Natural killer cell (primary cell): ENCODE results near the gene UST. TPM values are rescaled to one million over a fixed set of nuclear protein-coding genes. Genes with fewer than 3 reads are reported as not detected.

Experiments used
- ATAC-seq, 3 donors: fragments of 150-1000 bp in 2 of 3; fragments of 200-7000 bp in 1 of 3; cut with Tn5 transposase; 1 replicate in 1 of 3; 2 replicates in 2 of 3; pipeline ENCODE4 v1.10.0; 2021; ENCODE audit warnings: mild to moderate bottlenecking in 2 of 3, moderate library complexity in 2 of 3
- DNase-seq, 2 donors: peaks; one replicate each; pipeline versions ENCODE4 v3.0.0 to v3.0.0-alpha.2; 2013 to 2021; ENCODE audit warnings: mixed read lengths in 1 of 2
- H3K27ac ChIP-seq: one replicate; pipeline ENCODE4 v1.5.1; 2013; ENCODE audit warnings: mild to moderate bottlenecking, low read length
- H3K27me3 ChIP-seq: one replicate; pipeline ENCODE4 v1.6.1; 2013; ENCODE audit warnings: low read length; ENCODE audit not compliant: control insufficient read depth, insufficient read depth
- H3K36me3 ChIP-seq: one replicate; pipeline ENCODE4 v1.6.1; 2013; ENCODE audit warnings: low read length; ENCODE audit not compliant: control insufficient read depth, insufficient read depth
- H3K4me1 ChIP-seq: one replicate; pipeline ENCODE4 v1.6.1; 2013; ENCODE audit warnings: low read length; ENCODE audit not compliant: control insufficient read depth, insufficient read depth
- H3K4me3 ChIP-seq: one replicate; pipeline ENCODE4 v1.5.1; 2013; ENCODE audit warnings: low read length
- H3K9me3 ChIP-seq: one replicate; pipeline ENCODE4 v1.6.1; 2013; ENCODE audit warnings: low read length; ENCODE audit not compliant: control insufficient read depth, insufficient read depth
- H3K27ac Mint-ChIP-seq, 2 donors: one replicate each; pipeline ENCODE4 v1.8.0; 2022; ENCODE audit warnings: mild to moderate bottlenecking in 2 of 2, mixed read lengths in 2 of 2, moderate library complexity in 1 of 2
- H3K27me3 Mint-ChIP-seq, 2 donors: one replicate each; pipeline ENCODE4 v1.8.0; 2022; ENCODE audit warnings: low read depth in 2 of 2, mixed read lengths in 2 of 2
- H3K36me3 Mint-ChIP-seq: one replicate; pipeline ENCODE4 v1.8.0; 2022; ENCODE audit warnings: mixed read lengths
- H3K4me1 Mint-ChIP-seq, 2 donors: one replicate each; pipeline ENCODE4 v1.8.0; 2022; ENCODE audit warnings: mixed read lengths in 2 of 2
- H3K4me3 Mint-ChIP-seq: one replicate; pipeline ENCODE4 v1.8.0; 2022; ENCODE audit warnings: mild to moderate bottlenecking, moderate library complexity, mixed read lengths
- H3K9me3 Mint-ChIP-seq, 2 donors: one replicate each; pipeline ENCODE4 v1.8.0; 2022; ENCODE audit warnings: mixed read lengths in 2 of 2
- CTCF ChIP-seq: fragments of 200-600 bp; IDR thresholded peaks from one replicate; pipeline ENCODE4 v1.8.0; 2022; ENCODE audit warnings: antibody characterized with exemption
- WGBS: methylation state at CpG from one replicate; pipeline ENCODE4 v1.1.7; 2013; ENCODE audit warnings: missing lambda C conversion rate; ENCODE audit not compliant: insufficient coverage; 5-methylcytosine and 5-hydroxymethylcytosine counted together
- intact Hi-C: fragments of 100-400 bp; cut with micrococcal nuclease; formaldehyde crosslinking; loops from one replicate; pipeline ENCODE4 v1.14.2; 2022
- total RNA-seq, 4 donors: library from RNA; stranded (reverse); fragments of 120-200 nt in 1 of 4; gene quantifications; one replicate each; pipeline versions ENCODE4 v1.2.3 to v1.2.4, GENCODE V29; 2013 to 2022

Gene UST
- total RNA-seq, 3 donors from 2014 or later (not counting 1 experiment from before 2014, with no cell fraction given): 6.3 to 11.9 (median 10.6) TPM

GRCh38 chr6:148864941-148865340 is 118.1 kb downstream of the UST start:
- no peaks in the 10 kb centered on the region for H3K36me3 Mint-ChIP-seq
- H3K4me3 Mint-ChIP-seq: no peak overlapping the region
- H3K36me3 ChIP-seq: no peaks in the 10 kb centered on the region
- no peak overlapping the region for H3K27ac ChIP-seq
- intact Hi-C loops: no loop called here
- ATAC-seq (no peak), DNase-seq (no peak)
- H3K4me1 Mint-ChIP-seq: peaks cover 35 to 55% of the 10 kb centered on the region in 2 donors
- no peaks in the 10 kb centered on the region for H3K9me3 Mint-ChIP-seq
- TF ChIP-seq CTCF: no peak
- H3K27ac Mint-ChIP-seq: no peak overlapping the region
- H3K9me3 ChIP-seq: no peaks in the 10 kb centered on the region
- 85% methylated on average over 5 of the region's 5 CpGs for WGBS
- H3K4me1 ChIP-seq: peaks cover 18% of the 10 kb centered on the region
- H3K27me3 Mint-ChIP-seq: no peaks in the 10 kb centered on the region
- no peaks in the 10 kb centered on the region for H3K27me3 ChIP-seq
- no peak overlapping the region for H3K4me3 ChIP-seq

- ATAC-seq (peak; percentile 14 to 49 (median 30)), DNase-seq (no peak)
- Histone ChIP-seq H3K27ac (peak overlapping the region; percentile 29), H3K9me3 (no peaks in the 10 kb centered on the region), H3K27me3 (no peaks in the 10 kb centered on the region), H3K36me3 (no peaks in the 10 kb centered on the region), H3K4me1 (peaks cover 33% of the 10 kb centered on the region), H3K4me3 (no peak overlapping the region)
- WGBS: 41% methylated on average over 4 of the region's 5 CpGs
- TF ChIP-seq CTCF: no peak
- intact Hi-C loops: no loop called here
- H3K9me3 Mint-ChIP-seq: no peaks in the 10 kb centered on the region
- H3K27ac Mint-ChIP-seq: peak overlapping the region; percentile 5 to 48
- no peaks in the 10 kb centered on the region for H3K36me3 Mint-ChIP-seq
- peaks cover 44 to 63% of the 10 kb centered on the region in 2 donors for H3K4me1 Mint-ChIP-seq
- H3K4me3 Mint-ChIP-seq: no peak overlapping the region
- H3K27me3 Mint-ChIP-seq: no peaks in the 10 kb centered on the region
Measured at GRCh38 chr6:148866657-148867268, 119.9 kb downstream of the UST start.

GRCh38 chr6:148867862-148868261 is 121.0 kb downstream of the UST start:
- ATAC-seq (peak in 2 of 3 donors; percentile 27 to 43), DNase-seq (no peak)
- H3K4me3 Mint-ChIP-seq: no peak overlapping the region
- no peak overlapping the region for H3K4me3 ChIP-seq
- no peaks in the 10 kb centered on the region for H3K36me3 Mint-ChIP-seq
- no peaks in the 10 kb centered on the region for H3K27me3 Mint-ChIP-seq
- H3K27me3 ChIP-seq: no peaks in the 10 kb centered on the region
- no peaks in the 10 kb centered on the region for H3K36me3 ChIP-seq
- H3K9me3 Mint-ChIP-seq: no peaks in the 10 kb centered on the region
- intact Hi-C loops: no loop called here
- TF ChIP-seq CTCF: no peak
- H3K27ac Mint-ChIP-seq: peak overlapping the region in 1 of 2 donors; percentile 67
- peaks cover 44 to 55% of the 10 kb centered on the region in 2 donors for H3K4me1 Mint-ChIP-seq
- H3K27ac ChIP-seq: no peak overlapping the region
- no peaks in the 10 kb centered on the region for H3K9me3 ChIP-seq
- peaks cover 33% of the 10 kb centered on the region for H3K4me1 ChIP-seq

- Histone ChIP-seq H3K27me3 (no peaks in the 10 kb centered on the region), H3K9me3 (no peaks in the 10 kb centered on the region), H3K27ac (no peak overlapping the region), H3K4me1 (peaks cover 33% of the 10 kb centered on the region), H3K4me3 (no peak overlapping the region), H3K36me3 (no peaks in the 10 kb centered on the region)
- H3K27ac Mint-ChIP-seq: peak overlapping the region in 1 of 2 donors; percentile 67
- no peaks in the 10 kb centered on the region for H3K36me3 Mint-ChIP-seq
- DNase-seq: no peak
- TF ChIP-seq CTCF: no peak
- WGBS: 74% methylated on average over 3 of the region's 5 CpGs
- intact Hi-C loops: no loop called here
- H3K9me3 Mint-ChIP-seq: no peaks in the 10 kb centered on the region
- H3K27me3 Mint-ChIP-seq: no peaks in the 10 kb centered on the region
- ATAC-seq: no peak
- H3K4me3 Mint-ChIP-seq: no peak overlapping the region
- H3K4me1 Mint-ChIP-seq: peaks cover 44 to 50% of the 10 kb centered on the region in 2 donors
Measured at GRCh38 chr6:148868314-148868713, 121.5 kb downstream of the UST start.
